MM.1S (cell line): ENCODE measurements around the gene NLRC3.

ENCODE experiments used
- DNase-seq: peaks from one replicate; pipeline ENCODE4 v3.0.0-alpha.2; 2015
- H2AFZ ChIP-seq: fragments of 300-600 bp; sonication (generic); 2 replicates; pipeline ENCODE4 v1.6.0; 2016; ENCODE audit warnings: antibody characterized with exemption, low read length
- H3F3A ChIP-seq: fragments of 300-600 bp; sonication (generic); 2 replicates; pipeline ENCODE4 v1.6.1; 2016; ENCODE audit warnings: mild to moderate bottlenecking, antibody characterized with exemption, low read length, moderate library complexity, mixed read lengths; ENCODE audit not compliant: insufficient read depth
- H3K27ac ChIP-seq: fragments of 300-600 bp; sonication (generic); 2 replicates; pipeline ENCODE4 v1.5.1; 2016; ENCODE audit warnings: mild to moderate bottlenecking, low read length
- H3K27me3 ChIP-seq: fragments of 300-600 bp; sonication (generic); replicated peaks from 2 replicates; pipeline ENCODE4 v1.6.0; 2016; ENCODE audit warnings: low read length; ENCODE audit not compliant: insufficient read depth
- H3K36me3 ChIP-seq: fragments of 300-600 bp; sonication (generic); replicated peaks from 2 replicates; pipeline ENCODE4 v1.6.1; 2016; ENCODE audit warnings: mild to moderate bottlenecking, low read length, mixed read lengths; ENCODE audit not compliant: insufficient read depth
- H3K4me1 ChIP-seq: fragments of 300-600 bp; sonication (generic); 2 replicates; pipeline ENCODE4 v1.6.1; 2016; ENCODE audit warnings: low read length, mixed read lengths
- H3K4me2 ChIP-seq: fragments of 300-600 bp; sonication (generic); 2 replicates; pipeline ENCODE4 v1.6.0; 2016; ENCODE audit warnings: low read depth, low read length
- H3K4me3 ChIP-seq: fragments of 300-600 bp; sonication (generic); 2 replicates; pipeline ENCODE4 v1.5.1; 2016; ENCODE audit warnings: low read length, mixed read lengths
- H3K79me2 ChIP-seq: fragments of 300-600 bp; sonication (generic); 2 replicates; pipeline ENCODE4 v1.6.1; 2016; ENCODE audit warnings: mixed run types, low read length, mixed read lengths
- H3K9ac ChIP-seq: fragments of 300-600 bp; sonication (generic); 2 replicates; pipeline ENCODE4 v1.6.1; 2016; ENCODE audit warnings: low read length, mixed read lengths
- H3K9me2 ChIP-seq: fragments of 300-600 bp; sonication (generic); replicated peaks from 2 replicates; pipeline ENCODE4 v1.6.1; 2016; ENCODE audit warnings: mild to moderate bottlenecking, low read length, mixed read lengths; ENCODE audit not compliant: insufficient read depth
- H3K9me3 ChIP-seq: fragments of 300-600 bp; sonication (generic); replicated peaks from 2 replicates; pipeline ENCODE4 v1.6.1; 2016; ENCODE audit warnings: mild to moderate bottlenecking, low read length, mixed read lengths; ENCODE audit not compliant: insufficient read depth
- H4K20me1 ChIP-seq: fragments of 300-600 bp; sonication (generic); 2 replicates; pipeline ENCODE4 v1.6.1; 2016; ENCODE audit warnings: mild to moderate bottlenecking, low read length, moderate library complexity, mixed read lengths; ENCODE audit not compliant: insufficient read depth
- CTCF ChIP-seq: fragments of 300-600 bp; sonication (generic); IDR thresholded peaks from 2 replicates; pipeline ENCODE4 v1.5.1; 2016; ENCODE audit warnings: antibody characterized with exemption, low read length, mixed read lengths
- EZH2 ChIP-seq: fragments of 300-600 bp; sonication (generic); optimal IDR thresholded peaks from 2 replicates; pipeline ENCODE3; 2017; ENCODE audit warnings: low read depth, mild to moderate bottlenecking, antibody characterized with exemption, low read length, mixed read lengths
- EZH2phosphoT487 ChIP-seq: fragments of 300-600 bp; sonication (generic); IDR thresholded peaks from 2 replicates; pipeline ENCODE4 v1.6.1; 2018; ENCODE audit warnings: antibody characterized with exemption, low read length

NLRC3 gene

GRCh38 chr16:3623642-3624041 is 46.4 kb upstream of the NLRC3 start:
- Histone ChIP-seq H3K4me2 (peak overlapping the region; percentile 80), H3F3A (peaks cover 58% of the 10 kb centered on the region), H2AFZ (no peak overlapping the region), H3K27ac (peak overlapping the region; percentile 92), H3K79me2 (peaks cover 30% of the 10 kb centered on the region), H4K20me1 (no peaks in the 10 kb centered on the region), H3K4me3 (peak overlapping the region; percentile 30), H3K4me1 (peaks cover 53% of the 10 kb centered on the region), H3K27me3 (no peaks in the 10 kb centered on the region), H3K9me3 (no peaks in the 10 kb centered on the region), H3K9ac (peak overlapping the region; percentile 65), H3K9me2 (no peaks in the 10 kb centered on the region), H3K36me3 (no peaks in the 10 kb centered on the region)
- TF ChIP-seq EZH2, result no peak
- no peak for TF ChIP-seq EZH2phosphoT487
- no peak for TF ChIP-seq CTCF
- DNase-seq, result peak; percentile 79

DNA sequence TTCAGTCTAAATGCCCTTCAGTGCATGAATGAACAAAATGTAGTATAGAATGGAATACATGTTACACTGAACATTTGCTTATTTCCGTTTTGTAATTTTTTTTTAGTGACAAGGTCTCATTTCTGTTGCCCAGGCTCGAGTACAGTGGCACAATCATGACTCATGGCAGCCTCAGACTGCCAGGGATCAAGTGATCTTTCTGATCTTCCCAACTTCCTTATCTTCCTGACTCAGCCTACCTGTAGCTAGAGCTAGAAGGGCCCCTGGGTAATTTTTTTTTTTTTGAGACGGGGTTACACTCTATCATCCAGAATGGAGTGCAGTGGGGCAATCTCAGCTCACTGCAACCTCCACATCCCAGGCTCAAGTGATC is 41.6 kb upstream of the NLRC3 start:
- Histone ChIP-seq H3K4me2 (no peak overlapping the region), H4K20me1 (no peaks in the 10 kb centered on the region), H3K27ac (no peak overlapping the region), H2AFZ (no peak overlapping the region), H3K4me3 (no peak overlapping the region), H3F3A (peaks cover 27% of the 10 kb centered on the region), H3K27me3 (no peaks in the 10 kb centered on the region), H3K79me2 (peaks cover 73% of the 10 kb centered on the region), H3K9me2 (no peaks in the 10 kb centered on the region), H3K9me3 (no peaks in the 10 kb centered on the region), H3K4me1 (peaks cover 25% of the 10 kb centered on the region), H3K9ac (no peak overlapping the region), H3K36me3 (0 out of 2 replicates have a peak, but pooled peaks cover 4% of the 10 kb centered on the region)
- DNase-seq, result no peak
- TF ChIP-seq EZH2phosphoT487 (no peak), EZH2 (no peak), CTCF (no peak)

DNA sequence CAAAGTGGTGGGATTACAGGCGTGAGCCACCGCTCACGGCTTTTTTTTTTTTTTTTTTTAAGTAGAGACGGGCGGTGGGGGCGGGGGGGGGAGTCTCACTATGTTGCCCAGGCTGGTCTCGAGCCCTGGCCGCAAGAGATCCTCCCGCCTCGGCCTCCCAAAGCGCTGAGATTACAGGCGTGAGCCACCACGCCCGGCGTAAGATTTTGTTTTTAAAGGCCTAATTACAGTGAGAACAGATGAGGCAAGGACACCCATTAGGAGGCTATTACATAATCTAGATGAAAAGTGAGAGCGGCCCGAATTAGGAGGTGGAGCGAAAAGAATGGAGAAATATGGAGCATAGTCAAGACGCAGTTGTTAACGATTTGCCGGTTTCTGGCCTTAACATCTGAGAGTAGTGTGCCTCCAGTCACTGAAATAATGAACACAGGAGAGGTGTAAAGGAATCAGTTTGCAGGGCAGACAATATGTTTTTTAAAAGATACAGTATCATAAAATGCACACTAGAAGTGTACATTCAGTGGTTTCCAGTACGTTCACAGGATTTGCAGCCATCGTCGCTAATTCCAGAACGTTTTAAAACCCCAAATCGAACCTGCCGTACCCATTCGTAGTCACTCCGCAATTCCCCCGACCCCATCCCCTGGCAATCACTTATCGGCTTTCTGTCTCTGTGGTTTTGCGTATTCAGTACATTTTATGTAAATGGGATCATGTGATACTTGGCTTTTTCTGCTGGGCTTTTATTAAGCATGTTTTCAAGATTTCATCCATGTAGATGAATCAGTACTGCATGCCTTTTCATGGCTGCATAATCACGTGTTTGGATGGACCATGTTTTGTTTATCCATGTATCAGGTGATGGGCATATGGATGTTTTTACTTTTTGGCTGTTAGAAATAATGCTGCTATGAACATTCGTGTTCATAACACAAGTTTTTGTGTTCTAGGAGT is 35.6 kb upstream of the NLRC3 start:
- no peaks in the 10 kb centered on the region for H4K20me1 ChIP-seq
- TF ChIP-seq EZH2 (no peak), CTCF (no peak), EZH2phosphoT487 (no peak)
- H3F3A ChIP-seq, result peaks cover 3% of the 10 kb centered on the region; the same call in 1 of the 2 replicates
- no peaks in the 10 kb centered on the region for H3K9me3 ChIP-seq
- H3K27me3 ChIP-seq, result no peaks in the 10 kb centered on the region
- peaks cover 70% of the 10 kb centered on the region for H3K79me2 ChIP-seq
- no peak for DNase-seq
- H3K4me1 ChIP-seq, result peaks cover 14% of the 10 kb centered on the region
- no peak overlapping the region for H3K27ac ChIP-seq
- H3K9me2 ChIP-seq, result no peaks in the 10 kb centered on the region
- peak overlapping the region; percentile 98 for H3K4me3 ChIP-seq
- peak overlapping the region; percentile 91; the same call in 1 of the 2 replicates for H3K9ac ChIP-seq
- no peak overlapping the region for H2AFZ ChIP-seq
- peak overlapping the region; percentile 73; the same call in 1 of the 2 replicates for H3K4me2 ChIP-seq
- H3K36me3 ChIP-seq, result 0 out of 2 replicates have a peak, but pooled peaks cover 4% of the 10 kb centered on the region
